MCF 10A (cell line): ENCODE results near the gene CDC20B. TPM values are rescaled to one million over a fixed set of nuclear protein-coding genes. Genes with fewer than 3 reads are reported as not detected.

Source experiments
- BruUV-seq: library from RNA; stranded (reverse); fragments of 400-500 nt; replicated peaks from 2 replicates; lab custom pipeline; 2021; lab: Mats Ljungman, UMichigan
- CTCF ChIA-PET: fragments of 300-600 bp; sonication (Branson Sonifier 250); formaldehyde crosslinking; extraction: SDS; loops from one replicate; lab custom pipeline; 2021; ENCODE audit warnings: antibody characterized with exemption, inconsistent platforms; lab: Yijun Ruan, JAX
- POLR2A ChIA-PET: fragments of 300-600, 350-650 bp; sonication (Branson Sonifier 250); formaldehyde crosslinking; extraction: SDS; loops from one replicate; lab custom pipeline; 2020; ENCODE audit warnings: antibody characterized with exemption, inconsistent platforms; lab: Yijun Ruan, JAX
- DNase-seq: peaks from one replicate; pipeline ENCODE4 v3.0.0-alpha.2; 2018; ENCODE audit not compliant: unreplicated experiment
- H3K27ac Mint-ChIP-seq: one replicate; pipeline ENCODE4 v1.8.0; 2022; ENCODE audit warnings: mild to moderate bottlenecking, low read depth, mixed read lengths; ENCODE audit not compliant: unreplicated experiment
- H3K27me3 Mint-ChIP-seq: one replicate; pipeline ENCODE4 v1.8.0; 2022; ENCODE audit warnings: mixed read lengths; ENCODE audit not compliant: insufficient read depth, unreplicated experiment
- H3K36me3 Mint-ChIP-seq: one replicate; pipeline ENCODE4 v1.8.0; 2022; ENCODE audit warnings: mild to moderate bottlenecking, moderate library complexity, mixed read lengths; ENCODE audit not compliant: insufficient read depth, unreplicated experiment
- H3K4me1 Mint-ChIP-seq: one replicate; pipeline ENCODE4 v1.8.0; 2022; ENCODE audit warnings: mixed read lengths; ENCODE audit not compliant: insufficient read depth, unreplicated experiment
- H3K4me3 Mint-ChIP-seq: one replicate; pipeline ENCODE4 v1.8.0; 2022; ENCODE audit warnings: mild to moderate bottlenecking, moderate library complexity, mixed read lengths; ENCODE audit not compliant: unreplicated experiment
- H3K9me3 Mint-ChIP-seq: one replicate; pipeline ENCODE4 v1.8.0; 2022; ENCODE audit warnings: mixed read lengths; ENCODE audit not compliant: unreplicated experiment
- CTCF ChIP-seq: fragments of 200-600 bp; IDR thresholded peaks from one replicate; pipeline ENCODE4 v1.8.0; 2022; ENCODE audit warnings: antibody characterized with exemption, mild to moderate bottlenecking; ENCODE audit not compliant: unreplicated experiment
- intact Hi-C: fragments of 100-400 bp; cut with micrococcal nuclease; formaldehyde crosslinking; loops from 2 replicates; pipeline ENCODE4 v1.14.1; 2022
- total RNA-seq: library from RNA; stranded (reverse); gene quantifications from 2 replicates; pipeline ENCODE4 v1.2.3, GENCODE V29; 2022

The CDC20B gene
- total RNA-seq, 1 experiment from 2014 or later = not detected

GRCh38 chr5:55219770-55220169 lies 46.8 kb upstream of the CDC20B start:
- no peak for DNase-seq
- Mint-ChIP-seq H3K4me3 (no peak overlapping the region), H3K4me1 (no peaks in the 10 kb centered on the region), H3K9me3 (no peaks in the 10 kb centered on the region), H3K27me3 (no peaks in the 10 kb centered on the region), H3K36me3 (no peaks in the 10 kb centered on the region), H3K27ac (no peak overlapping the region)
- CTCF ChIA-PET = no interaction called here
- no peak for TF ChIP-seq CTCF
- POLR2A ChIA-PET = no interaction called here
- intact Hi-C loops = no loop called here
- BruUV-seq = no TSS peak

- no peak overlapping the region for H3K27ac Mint-ChIP-seq
- no peaks in the 10 kb centered on the region for H3K27me3 Mint-ChIP-seq
- DNase-seq = peak; percentile 73
- no peak overlapping the region for H3K4me3 Mint-ChIP-seq
- no peak for TF ChIP-seq CTCF
- no peaks in the 10 kb centered on the region for H3K9me3 Mint-ChIP-seq
- ChIA-PET POLR2A (interaction anchor here (0.8 kb wide), 1 partner anchor 14 kb away, joined by 4 read pairs; the partner anchor contains the start of gene CCNO), CTCF (interaction anchor here (0.6 to 0.7 kb wide), 2 partner anchors 47 to 187 kb away, joined by 3 read pairs; no protein-coding TSS in a partner anchor)
- H3K36me3 Mint-ChIP-seq = no peaks in the 10 kb centered on the region
- intact Hi-C loops = no loop called here
- no TSS peak for BruUV-seq
- no peaks in the 10 kb centered on the region for H3K4me1 Mint-ChIP-seq
Observed at GRCh38 chr5:55218967-55219366, 46.0 kb upstream of the CDC20B start.

GRCh38 chr5:55211184-55211874 lies 38.4 kb upstream of the CDC20B start:
- DNase-seq = no peak
- Mint-ChIP-seq H3K36me3 (peaks cover 5% of the 10 kb centered on the region), H3K27me3 (no peaks in the 10 kb centered on the region), H3K4me1 (peaks cover 5% of the 10 kb centered on the region), H3K9me3 (no peaks in the 10 kb centered on the region), H3K27ac (no peak overlapping the region), H3K4me3 (no peak overlapping the region)
- ChIA-PET CTCF (interaction anchor here (0.7 kb wide), 1 partner anchor 44 kb away, joined by 3 read pairs; no protein-coding TSS in a partner anchor), POLR2A (interaction anchor here (0.8 kb wide), 1 partner anchor 14 kb away, joined by 3 read pairs; no protein-coding TSS in a partner anchor)
- BruUV-seq = no TSS peak
- intact Hi-C loops = no loop called here
- TF ChIP-seq CTCF = no peak

GRCh38 chr5:55205001-55205400 lies 32.0 kb upstream of the CDC20B start:
- peak; percentile 43 for DNase-seq
- Mint-ChIP-seq H3K4me1 (peaks cover 5% of the 10 kb centered on the region), H3K4me3 (no peak overlapping the region), H3K27me3 (peaks cover 11% of the 10 kb centered on the region), H3K36me3 (peaks cover 5% of the 10 kb centered on the region), H3K9me3 (peaks cover 5% of the 10 kb centered on the region), H3K27ac (no peak overlapping the region)
- intact Hi-C loops = no loop called here
- CTCF ChIA-PET = interaction anchor here (0.7 kb wide), 1 partner anchor 25 kb away, joined by 3 read pairs; no protein-coding TSS in a partner anchor
- POLR2A ChIA-PET = no interaction called here
- no peak for TF ChIP-seq CTCF
- BruUV-seq = no TSS peak
